ENCODE measurements around the gene SUPT4H1. TPM values are rescaled to one million over a fixed set of nuclear protein-coding genes. Genes with fewer than 3 reads are reported as not detected.
"Not testable (repeated sequence)": the region's sequence is repeated elsewhere in the genome, so short reads cannot be mapped to it uniquely, and the experiment has no call there.

Gene SUPT4H1
- total RNA-seq (2014; rRNA removed; shearing (Covaris generic)): 61.6 and 70.3 TPM in 2 replicates
- 73.1 and 108 TPM in 2 replicates for polyA plus RNA-seq (2014; cell fraction: nucleus; rRNA removed)

GRCh38 chr17:58351831-58352595, at the start of gene SUPT4H1:
SUPT4H1 (minus strand) TSS chr17:58352201; CDS start chr17:58352135, 66 bp downstream.
- DNase-seq (ENCODE audit: extremely low read depth, low read depth): peak; percentile 87

DNA sequence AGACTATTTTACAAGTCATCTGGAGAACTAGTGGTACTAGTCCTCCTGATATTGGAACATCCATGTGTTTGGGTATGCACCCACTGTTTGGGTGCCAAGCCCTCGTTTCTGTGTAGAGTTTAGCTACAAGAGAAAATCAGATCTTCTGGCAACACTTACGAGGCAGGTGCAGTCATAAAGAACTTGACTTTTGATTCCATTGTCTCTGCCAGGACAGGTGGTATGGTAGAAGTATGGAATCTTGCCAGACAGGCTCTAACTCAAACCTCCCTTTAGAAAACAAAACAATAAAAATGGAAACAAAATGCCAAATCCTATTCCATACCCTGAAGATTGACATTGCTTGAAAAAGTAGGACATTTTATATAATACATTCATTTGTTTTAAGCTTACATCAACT, 49.3 kb upstream of the SUPT4H1 start:
- DNase-seq (ENCODE audit: extremely low read depth, low read depth): no peak

DNA sequence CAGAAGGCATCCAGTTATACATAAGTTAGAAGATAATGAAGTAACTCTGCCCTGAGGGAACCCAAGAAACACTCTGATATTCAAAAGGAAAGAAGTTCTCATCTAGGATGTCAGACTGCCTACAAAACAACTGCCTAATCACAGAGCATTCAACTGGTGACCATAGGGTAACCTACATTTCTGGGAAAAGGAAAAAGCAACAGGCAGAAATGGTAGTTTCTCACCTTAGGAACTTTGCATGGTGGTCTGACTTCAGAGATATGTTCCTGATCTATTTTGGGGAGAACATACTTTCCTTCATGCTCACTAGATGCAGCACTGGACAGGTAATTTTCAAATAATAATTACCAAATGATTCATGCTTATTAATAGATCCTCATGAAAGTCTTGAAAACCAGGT, 48.8 kb upstream of the SUPT4H1 start:
- no peak for DNase-seq (ENCODE audit: extremely low read depth, low read depth)

GRCh38 chr17:58399974-58400373, 48.0 kb upstream of the SUPT4H1 start:
- no peak for DNase-seq (ENCODE audit: extremely low read depth, low read depth)

DNA sequence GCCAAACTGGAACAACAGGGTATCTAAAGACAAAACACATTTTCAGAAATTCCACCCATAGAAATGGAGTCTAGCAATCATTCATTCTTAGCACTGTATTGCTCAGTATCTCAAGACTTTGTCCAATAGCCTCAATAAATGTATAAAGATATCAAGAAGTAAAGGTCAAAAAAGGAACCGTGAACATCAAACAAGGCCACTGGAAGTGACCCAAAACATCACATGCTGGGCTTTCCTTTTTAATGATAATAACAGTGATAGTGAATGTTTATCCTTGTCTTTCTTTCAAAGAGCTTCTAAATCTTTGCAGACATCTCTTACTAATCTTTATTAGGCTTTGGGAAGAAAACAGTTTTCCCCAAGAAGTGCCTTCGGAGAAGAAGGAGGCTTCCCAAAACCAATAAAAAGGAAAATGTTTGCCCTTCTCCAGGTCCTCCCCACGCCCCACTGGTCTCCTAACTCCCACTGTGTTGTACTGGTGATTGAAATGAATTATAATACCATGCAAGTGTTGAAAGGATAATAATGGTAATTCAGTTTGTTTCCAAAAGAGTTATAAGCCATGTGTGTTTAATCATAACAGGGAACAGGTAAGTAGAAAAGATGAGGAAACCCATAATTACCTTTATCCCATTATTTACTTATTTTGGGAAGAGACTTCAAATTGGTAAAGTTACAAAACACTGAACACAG, 46.7 kb upstream of the SUPT4H1 start:
- DNase-seq (ENCODE audit: extremely low read depth, low read depth): no peak

DNA sequence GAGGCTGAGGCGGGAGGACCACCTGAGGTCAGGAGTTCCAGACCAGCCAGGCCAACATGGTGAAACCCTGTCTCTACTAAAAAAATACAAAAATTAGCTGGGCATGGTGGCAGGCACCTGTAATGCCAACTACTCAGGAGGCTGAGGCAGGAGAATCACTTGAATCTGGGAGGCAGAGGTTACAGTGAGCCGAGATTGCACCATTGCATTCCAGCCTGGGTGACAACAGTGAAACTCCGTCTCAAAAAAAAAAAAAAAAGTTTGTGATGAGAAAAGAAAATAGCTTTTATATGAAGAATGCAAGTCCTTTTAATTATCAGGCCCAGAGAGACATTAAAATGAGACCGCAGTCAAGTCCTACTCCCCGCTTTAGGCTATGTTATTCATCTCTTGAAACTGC, 45.4 kb upstream of the SUPT4H1 start:
- DNase-seq (ENCODE audit: extremely low read depth, low read depth): not testable (repeated sequence)

DNA sequence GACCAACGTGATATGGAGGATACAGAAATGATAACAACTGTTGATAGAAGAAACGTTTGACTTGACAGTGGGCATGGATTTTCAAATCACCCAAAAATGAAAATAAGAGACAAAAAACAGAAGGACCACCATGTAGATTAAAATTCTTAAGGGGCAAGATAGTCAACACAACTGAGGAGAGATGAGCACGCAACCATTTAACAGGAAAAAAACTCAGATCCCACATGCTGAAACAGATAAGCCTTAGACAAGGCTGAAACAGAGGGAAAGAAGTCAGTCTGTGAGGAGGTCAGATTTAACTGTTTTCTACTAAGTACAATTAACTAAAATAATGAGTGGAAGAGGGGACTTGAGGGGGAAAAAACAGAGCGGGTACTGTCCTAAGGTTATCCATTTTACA, 44.2 kb upstream of the SUPT4H1 start:
- no peak for DNase-seq (ENCODE audit: extremely low read depth, low read depth)

GRCh38 chr17:58394534-58395223, 42.7 kb upstream of the SUPT4H1 start:
- DNase-seq (ENCODE audit: extremely low read depth, low read depth): no peak

GRCh38 chr17:58391302-58391984, 39.4 kb upstream of the SUPT4H1 start:
- DNase-seq (ENCODE audit: extremely low read depth, low read depth): peak; percentile 14

GRCh38 chr17:58390884-58391283, 38.9 kb upstream of the SUPT4H1 start:
- DNase-seq (ENCODE audit: extremely low read depth, low read depth): no peak

GRCh38 chr17:58388302-58389190, 36.5 kb upstream of the SUPT4H1 start:
- no peak for DNase-seq (ENCODE audit: extremely low read depth, low read depth)

GRCh38 chr17:58387834-58388233, 35.8 kb upstream of the SUPT4H1 start:
- DNase-seq (ENCODE audit: extremely low read depth, low read depth): no peak

GRCh38 chr17:58386708-58387107, 34.7 kb upstream of the SUPT4H1 start:
- DNase-seq (ENCODE audit: extremely low read depth, low read depth): no peak

GRCh38 chr17:58385359-58385899, 33.4 kb upstream of the SUPT4H1 start:
- no peak for DNase-seq (ENCODE audit: extremely low read depth, low read depth)

GRCh38 chr17:58384897-58385296, 32.9 kb upstream of the SUPT4H1 start:
- DNase-seq (ENCODE audit: extremely low read depth, low read depth): no peak

DNA sequence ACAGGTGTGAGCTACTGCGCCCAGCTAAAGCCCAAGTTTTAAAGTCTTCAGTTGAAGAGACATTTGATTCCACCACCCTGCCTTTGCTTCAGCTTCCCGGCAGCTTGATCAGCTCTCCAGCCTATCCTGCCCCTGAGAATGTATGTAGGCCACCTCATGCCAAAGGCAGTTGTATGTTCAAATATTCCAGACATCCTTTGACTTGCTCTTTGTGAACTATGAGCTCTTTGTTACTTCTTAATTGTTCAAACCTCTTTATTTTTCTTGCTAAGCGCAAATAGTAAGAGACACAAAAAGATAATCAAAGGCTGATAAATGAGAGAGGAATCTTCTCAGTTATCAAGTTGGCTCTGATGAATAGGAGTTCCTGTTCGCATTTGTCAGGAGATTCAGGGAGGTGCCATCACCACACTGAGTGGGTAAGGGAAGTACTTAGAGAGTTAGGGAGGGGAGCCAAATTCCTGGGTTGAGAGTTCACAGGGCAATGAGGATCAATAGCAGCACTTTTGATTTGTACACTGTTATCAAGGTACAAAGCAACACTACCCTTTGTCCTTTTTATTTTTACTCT, 32.0 kb upstream of the SUPT4H1 start:
- DNase-seq (ENCODE audit: extremely low read depth, low read depth): no peak

GRCh38 chr17:58382872-58383242, 30.9 kb upstream of the SUPT4H1 start:
- no peak for DNase-seq (ENCODE audit: extremely low read depth, low read depth)

- DNase-seq (ENCODE audit: extremely low read depth, low read depth): no peak
These were observed 30.3 kb upstream of the SUPT4H1 start for GRCh38 chr17:58382108-58382871.
